T-helper 2 cell treated with Interferon-gamma antibody and Interleukin-4, amounts not matched to agents 100 ng/mL and 5 ng/mL, for 36 hours (primary cell): Measurements from ENCODE around the gene SERPINB6. TPM values are rescaled to one million over a fixed set of nuclear protein-coding genes. Genes with fewer than 3 reads are reported as not detected.
"Not testable (repeated sequence)": the region's sequence is repeated elsewhere in the genome, so short reads cannot be mapped to it uniquely, and the experiment has no call there.

Source experiments
- intact Hi-C: fragments of 100-400 bp; cut with micrococcal nuclease; formaldehyde crosslinking; loops from one replicate; pipeline ENCODE4 v1.15.1; 2023
- total RNA-seq: library from RNA; stranded (reverse); gene quantifications from 2 replicates; pipeline ENCODE4 v1.2.3, GENCODE V29; 2022

The SERPINB6 gene
- total RNA-seq, 1 donor from 2014 or later, result 31.8 TPM

DNA sequence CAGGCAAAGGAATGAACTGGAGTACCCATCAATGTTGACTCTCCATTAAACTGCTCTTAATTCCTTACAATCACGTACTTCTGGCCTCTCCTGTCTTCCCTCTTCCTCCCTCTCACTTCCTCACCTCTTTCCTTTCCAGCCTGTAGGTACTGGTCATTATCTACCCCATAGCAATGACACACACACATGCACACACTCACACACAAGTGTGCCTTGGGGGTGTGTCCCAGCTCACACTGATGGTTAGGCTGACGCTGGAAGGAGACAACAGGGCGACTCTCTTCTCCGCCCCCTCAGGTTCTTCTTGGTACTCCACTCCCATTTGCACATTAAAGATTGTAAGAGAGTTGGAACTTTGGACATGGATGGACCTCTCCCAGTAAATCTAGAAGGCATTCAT is 54.3 kb downstream of the SERPINB6 start:
- intact Hi-C loops, result no loop called here

DNA sequence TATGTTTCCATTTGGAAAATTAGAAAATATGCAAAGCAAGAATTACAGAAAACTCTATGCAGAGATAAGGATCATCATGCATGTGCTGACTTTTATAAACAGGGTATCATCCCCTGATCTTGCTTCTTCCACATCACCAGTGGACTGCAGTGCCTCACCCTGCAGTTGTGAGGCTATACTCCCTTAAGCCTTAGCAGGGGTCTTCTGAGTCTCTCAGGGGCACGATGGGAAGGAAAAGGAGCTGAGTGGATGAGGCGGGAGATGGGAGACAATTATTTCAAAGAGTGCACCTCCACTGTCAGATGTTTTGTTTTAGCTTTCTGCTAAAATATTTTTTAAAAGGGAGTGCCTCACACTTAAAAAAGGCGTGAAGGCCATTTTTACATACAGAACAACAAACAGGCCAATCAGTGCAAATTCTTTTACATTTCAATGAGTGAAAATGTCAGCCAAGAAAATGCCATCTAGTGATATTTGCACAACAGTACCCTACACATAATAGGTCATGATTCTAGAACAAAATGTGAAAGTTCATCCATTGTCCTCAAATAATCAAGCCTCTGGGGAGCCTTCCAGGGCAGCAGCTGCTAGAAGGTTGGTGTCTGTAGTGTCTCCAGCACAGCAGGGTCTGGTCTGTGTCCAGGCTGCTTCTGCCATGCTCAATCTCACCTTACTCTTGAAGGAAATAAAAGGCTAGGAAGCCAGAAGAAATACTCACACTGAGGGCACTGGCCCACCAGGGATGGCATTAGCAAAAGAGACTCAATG is 55.0 kb downstream of the SERPINB6 start:
- intact Hi-C loops, result no loop called here

DNA sequence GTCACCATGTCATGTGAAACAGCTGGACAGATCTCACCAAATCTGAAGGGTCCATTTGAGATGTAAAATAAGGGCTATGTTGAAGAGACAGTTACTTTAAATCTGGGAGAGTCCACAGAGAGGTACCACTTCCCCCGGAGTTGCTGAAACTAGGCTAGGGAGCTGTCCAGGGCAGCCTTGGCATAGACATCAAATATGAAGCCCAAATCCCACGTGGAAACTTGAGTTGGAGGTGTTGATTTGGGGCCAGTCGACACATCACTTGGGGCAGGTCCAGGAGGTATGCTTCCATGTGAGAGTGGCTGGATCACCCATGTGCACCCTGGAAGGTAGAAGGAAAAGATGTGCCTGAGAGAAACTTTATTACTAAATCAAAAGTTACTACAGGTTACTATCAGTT is 56.2 kb downstream of the SERPINB6 start:
- intact Hi-C loops, result no loop called here

DNA sequence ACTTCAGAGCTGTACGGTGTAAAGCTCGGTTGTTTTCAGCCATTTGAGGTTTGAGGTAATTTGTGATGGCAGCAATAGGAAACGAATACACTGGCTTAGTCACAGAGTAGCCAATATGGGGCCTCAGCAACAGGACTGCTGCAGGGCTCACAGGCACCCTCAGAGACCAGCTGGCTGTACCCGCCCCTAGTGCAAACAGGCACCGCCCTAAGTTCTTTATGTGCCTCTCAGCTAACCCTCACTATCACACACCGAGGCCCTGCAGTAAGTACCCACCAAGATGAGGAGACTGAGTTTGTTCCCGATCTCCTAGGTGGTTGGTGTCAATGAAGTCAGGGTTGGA is 57.1 kb downstream of the SERPINB6 start:
- intact Hi-C loops, result no loop called here

DNA sequence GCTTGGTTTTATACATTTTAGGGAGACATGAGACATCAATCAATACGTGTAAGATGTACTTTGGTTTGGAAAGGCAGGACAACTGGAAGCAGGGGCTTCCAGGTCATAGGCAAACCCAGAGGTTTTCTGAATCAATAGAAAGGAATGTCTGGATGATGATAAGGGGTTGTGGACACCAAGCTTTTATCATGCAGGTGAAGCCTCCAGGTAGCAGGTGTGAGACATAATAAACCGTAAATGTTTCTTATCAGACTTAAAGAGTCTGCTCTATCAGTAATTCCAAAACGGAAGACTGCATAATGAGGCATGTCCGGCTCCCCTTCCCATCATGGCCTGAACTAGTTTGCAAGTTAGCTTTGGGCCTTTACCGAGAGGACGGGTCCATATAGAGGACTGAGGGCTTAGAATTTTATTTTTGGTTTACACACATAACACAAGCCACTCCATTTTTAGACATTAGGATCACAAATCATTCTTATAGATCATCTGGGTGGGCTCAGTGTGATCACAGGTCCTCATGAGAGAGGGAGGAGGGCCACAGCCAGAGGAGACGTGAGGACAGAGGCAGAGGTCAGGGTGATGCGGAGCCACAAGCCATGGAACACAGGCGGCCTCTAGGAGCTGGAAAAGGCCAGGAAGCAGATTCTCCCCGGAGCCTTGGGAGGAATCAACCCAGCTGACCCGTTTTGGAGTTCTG is 57.6 kb downstream of the SERPINB6 start:
- intact Hi-C loops, result no loop called here

DNA sequence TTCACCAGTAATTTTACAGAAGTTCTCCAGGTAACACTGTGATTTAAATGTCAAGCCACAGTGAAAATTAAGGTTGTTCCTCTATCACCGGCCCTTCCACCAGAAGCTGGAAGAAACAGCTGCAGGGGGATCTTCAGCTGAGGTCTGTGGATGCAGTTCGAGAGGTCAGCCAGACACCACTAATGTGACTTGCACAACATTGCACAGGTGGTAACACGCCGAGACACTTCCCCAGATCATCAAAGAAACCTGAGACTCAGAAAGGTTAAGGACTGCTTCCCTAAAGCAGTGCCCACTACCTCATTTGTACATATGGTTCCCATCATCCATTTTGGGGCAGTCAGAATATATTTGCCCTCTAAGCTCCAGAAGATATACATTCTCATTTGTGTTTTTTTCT is 60.2 kb downstream of the SERPINB6 start:
- intact Hi-C loops, result loop anchor here (1.0 kb wide), 2 partner anchors 65 to 120 kb away; no protein-coding TSS in a partner anchor

DNA sequence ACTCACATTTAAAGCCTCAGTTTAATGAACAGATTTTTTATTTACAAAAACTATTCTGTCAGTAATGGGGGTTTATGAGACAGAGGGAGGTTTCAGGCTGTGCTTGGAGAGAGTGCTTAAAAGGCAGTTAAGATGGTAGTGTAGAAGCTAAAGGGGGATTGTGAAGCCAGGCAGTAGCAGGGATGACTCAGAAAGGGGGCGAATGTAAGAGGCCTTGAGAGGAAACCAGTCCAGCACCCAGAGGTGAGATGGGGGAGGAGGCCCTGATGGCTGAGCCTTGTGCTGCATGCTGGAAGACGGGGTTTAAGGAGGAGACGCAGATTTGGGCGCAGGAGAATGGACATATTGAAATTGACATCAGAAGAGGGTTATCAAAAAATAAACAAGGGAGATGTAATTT is 61.6 kb downstream of the SERPINB6 start:
- intact Hi-C loops, result no loop called here

DNA sequence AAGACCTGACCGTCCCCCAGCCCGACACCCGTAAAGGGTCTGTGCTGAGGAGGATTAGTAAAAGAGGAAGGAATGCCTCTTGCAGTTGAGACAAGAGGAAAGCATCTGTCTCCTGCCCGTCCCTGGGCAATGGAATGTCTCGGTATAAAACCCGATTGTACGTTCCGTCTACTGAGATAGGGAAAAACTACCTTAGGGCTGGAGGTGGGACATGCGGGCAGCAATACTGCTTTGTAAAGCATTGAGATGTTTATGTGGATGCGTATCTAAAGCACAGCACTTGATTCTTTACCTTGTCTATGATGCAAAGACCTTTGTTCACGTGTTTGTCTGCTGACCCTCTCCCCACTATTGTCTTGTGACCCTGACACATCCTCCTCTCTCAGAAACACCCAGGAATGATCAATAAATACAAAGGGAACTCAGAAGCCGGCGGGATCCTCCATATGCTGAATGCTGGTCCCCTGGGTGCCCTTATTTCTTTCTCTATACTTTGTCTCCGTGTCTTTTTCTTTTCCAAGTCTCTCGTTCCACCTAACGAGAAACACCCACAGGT is 62.2 kb downstream of the SERPINB6 start:
- intact Hi-C loops, result not testable (repeated sequence)

DNA sequence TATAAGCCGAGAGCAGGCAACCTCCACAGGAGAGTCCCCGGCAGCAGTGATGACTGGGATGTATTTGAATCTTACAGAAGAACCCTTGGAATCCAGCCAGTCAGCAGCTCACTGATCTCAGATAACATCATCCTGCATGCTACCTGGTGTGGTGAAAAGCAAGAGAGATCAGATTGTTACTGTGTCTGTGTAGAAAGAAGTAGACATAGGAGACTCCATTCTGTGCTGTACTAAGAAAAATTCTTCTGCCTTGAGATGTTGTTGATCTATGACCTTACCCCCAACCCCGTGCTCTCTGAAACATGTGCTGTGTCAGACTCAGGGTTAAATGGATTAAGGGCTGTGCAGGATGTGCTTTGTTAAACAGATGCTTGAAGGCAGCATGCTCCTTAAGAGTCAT is 62.9 kb downstream of the SERPINB6 start:
- intact Hi-C loops, result not testable (repeated sequence)

DNA sequence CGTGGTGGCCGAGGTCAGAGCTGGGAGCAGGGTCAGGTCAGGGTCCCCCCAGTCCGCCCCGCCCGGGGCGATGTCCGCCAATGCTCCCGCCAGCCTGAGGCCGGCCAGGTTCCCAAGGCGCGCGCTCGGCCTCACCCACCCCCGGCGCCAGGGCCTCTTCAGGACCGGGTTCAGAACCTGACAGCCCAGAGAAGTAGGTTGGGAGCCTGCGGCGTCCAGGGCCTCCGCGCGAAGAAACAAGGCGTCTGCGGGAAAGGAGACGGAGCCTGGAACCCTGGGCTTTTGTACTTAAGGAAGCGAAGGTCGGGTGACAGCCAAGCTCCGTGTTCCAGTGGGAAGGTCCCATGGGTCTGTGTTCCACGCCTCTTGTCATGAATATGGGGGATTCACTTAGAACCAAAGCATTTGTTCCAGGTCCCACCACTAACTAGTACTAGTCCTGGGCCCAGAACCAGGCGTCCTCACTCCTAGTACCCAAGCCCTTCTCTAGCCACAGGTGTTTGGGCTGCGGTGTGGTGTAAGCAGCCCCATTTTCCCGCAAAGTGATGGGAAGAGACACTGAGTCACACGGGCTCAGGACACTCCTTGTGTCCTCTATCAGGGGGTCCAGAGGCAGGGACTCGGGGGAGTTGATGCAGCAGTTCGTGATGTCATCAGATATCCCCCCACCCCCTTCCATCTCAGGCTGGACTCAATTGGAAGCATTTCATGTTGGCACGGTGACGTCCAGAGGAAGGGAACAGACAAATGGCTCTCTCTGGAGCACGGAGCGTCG is 67.8 kb downstream of the SERPINB6 start:
- intact Hi-C loops, result loop anchor here (2.0 kb wide), 3 partner anchors 45 to 139 kb away; partner anchors contain the start of gene WRNIP1

DNA sequence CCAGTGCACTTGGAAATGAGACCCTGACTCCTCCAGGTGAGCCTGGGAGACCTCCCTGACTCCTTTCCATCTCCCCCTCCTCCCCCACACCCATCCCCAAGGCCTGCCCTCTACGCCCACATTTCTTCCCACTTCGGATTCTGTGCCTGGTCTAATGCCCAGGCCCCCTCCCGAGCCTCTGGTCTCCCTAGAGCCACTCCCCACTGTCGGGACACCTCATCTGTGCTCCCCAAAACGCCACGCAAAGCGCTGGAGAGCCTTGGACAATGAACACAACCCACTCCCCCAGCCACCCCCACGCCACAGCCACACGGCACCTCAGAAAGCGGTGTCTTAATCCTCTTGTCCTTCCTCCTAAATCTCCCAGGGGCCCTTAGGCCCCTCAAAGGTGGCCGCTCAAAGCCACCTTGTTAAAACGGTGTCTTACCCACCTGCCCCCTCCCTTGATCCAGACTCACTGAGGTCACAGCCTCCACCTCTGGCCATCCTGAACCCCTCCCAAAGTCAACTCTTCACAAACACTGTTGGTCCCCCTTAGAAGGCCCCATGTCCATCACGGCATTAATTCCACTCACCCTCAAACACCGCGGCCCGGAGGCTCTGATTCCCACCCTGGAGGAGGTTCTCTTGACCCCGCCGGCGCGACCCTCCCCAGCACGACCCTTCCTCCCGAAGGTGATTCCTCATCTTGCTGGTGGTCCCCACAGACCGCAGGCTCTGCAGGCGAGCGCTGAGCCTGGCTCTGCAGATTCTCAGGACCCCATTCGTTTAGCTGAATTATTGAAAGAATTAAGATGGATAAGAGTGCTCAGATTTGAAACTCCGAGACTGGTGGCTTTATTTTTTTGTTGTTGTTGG is 69.5 kb downstream of the SERPINB6 start:
- intact Hi-C loops, result loop anchor here (2.0 kb wide), 3 partner anchors 43 to 137 kb away; partner anchors contain the start of gene WRNIP1

DNA sequence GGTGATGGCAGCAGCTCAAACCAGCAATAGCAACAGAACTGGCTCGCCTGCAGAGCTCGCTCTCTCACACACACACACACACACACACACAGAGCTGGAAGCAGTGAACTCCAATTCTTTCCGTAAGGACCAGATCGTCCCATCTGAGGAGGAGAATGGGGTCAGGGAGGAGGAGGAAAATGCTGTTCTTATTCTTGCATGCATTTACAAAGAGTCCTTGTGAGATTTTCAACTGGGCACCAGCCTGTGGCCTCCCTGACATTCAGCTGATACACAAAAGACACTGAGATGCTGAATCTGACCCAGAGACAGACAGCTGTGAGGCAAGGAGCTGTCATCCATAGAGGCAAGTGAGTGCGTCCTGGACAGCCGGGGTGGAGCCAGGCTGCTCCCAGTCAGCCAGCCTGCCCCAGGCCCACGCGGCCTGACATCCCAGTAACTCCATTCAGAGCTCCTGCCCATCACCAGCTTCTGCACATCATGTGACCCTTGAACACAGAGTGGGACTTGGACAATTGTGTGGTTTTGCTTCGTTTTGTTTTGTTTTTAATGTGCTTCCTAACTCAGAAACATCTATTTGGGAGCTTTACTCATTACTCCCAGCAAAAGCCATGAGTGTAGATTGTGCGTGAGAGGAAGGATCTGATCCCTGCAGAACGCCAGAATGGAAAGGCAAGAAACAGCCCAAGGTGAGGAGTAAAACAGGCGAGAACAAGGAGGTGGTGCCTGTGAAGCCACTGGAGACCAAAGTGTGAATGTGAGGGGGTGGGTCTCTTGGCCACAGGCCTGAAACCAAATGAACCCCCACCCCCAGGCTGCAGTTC is 70.3 kb downstream of the SERPINB6 start:
- intact Hi-C loops, result no loop called here

DNA sequence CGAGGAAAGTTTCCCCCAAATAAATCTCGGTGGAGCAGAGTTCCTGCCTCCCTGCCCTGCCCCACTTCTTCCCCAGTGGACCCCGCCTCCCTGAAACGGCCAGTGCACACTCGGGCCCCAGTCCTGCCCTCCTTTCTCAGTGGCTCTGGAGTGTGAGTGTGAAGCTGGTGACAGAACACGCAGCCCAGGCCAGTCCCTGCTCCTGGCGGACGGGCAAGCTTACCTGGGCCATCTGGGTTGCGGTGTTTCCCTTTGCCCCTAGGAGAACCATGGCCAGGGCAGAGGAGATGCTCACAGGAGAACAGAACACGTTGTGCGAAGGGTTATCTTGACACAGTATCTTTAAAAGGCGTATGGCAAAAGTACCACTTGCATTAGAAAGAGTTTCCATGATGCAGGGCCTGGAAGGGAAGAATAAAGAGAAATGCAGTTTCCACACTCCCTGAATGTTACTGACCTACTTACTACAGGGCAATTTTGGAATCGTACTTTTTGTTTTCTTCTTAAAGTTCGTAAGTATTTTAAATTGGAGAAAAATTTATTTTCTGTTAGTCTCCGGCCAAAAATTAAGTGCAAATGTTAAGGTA is 71.1 kb downstream of the SERPINB6 start:
- intact Hi-C loops, result no loop called here

DNA sequence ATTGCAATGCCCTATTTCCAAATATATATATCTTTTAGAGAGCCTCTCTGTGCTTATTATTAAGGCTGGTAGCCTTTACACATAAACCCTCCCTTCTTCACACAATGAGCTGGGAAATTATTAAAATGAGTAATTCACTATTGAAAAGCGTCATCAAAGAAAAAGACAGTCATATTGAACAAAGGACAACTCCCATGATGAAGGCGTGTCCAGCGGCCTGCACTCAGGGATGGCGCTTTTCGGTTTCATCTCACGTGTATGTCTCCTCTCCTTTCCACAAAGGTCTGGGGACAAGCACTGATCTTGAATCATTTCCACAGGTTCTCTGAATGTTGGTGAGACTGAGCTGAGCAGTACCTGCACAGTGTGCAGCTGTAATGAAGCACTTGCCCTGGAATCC is 71.8 kb downstream of the SERPINB6 start:
- intact Hi-C loops, result no loop called here

Other genes with a start within 250 kb of the SERPINB6 start
- 0.30 and 0.36 TPM in 2 replicates for gene MYLK4, start 220.6 kb downstream of the SERPINB6 start, total RNA-seq
- 45.2 and 47.4 TPM in 2 replicates for gene WRNIP1, start 206.2 kb downstream of the SERPINB6 start, total RNA-seq
- gene SERPINB1, start 129.7 kb downstream of the SERPINB6 start, total RNA-seq, result 67.0 and 67.4 TPM in 2 replicates
- 32.1 and 33.4 TPM in 2 replicates for gene SERPINB9, start 68.3 kb downstream of the SERPINB6 start, total RNA-seq
- gene NQO2, start 28.3 kb upstream of the SERPINB6 start, total RNA-seq, result 40.5 and 42.4 TPM in 2 replicates
- 29.9 and 30.5 TPM in 2 replicates for gene RIPK1, start 96.9 kb upstream of the SERPINB6 start, total RNA-seq
- 7.7 and 8.6 TPM in 2 replicates for gene BPHL, start 147.1 kb upstream of the SERPINB6 start, total RNA-seq
- 1.8 and 2.6 TPM in 2 replicates for gene TUBB2A, start 186.0 kb upstream of the SERPINB6 start, total RNA-seq